K562 (cell line): ENCODE data around the gene ROR2. TPM values are rescaled to one million over a fixed set of nuclear protein-coding genes. Genes with fewer than 3 reads are reported as not detected.
A peak's percentile ranks its signal among the peaks of the same experiment; 100 is the strongest.

Experiments used
- ATAC-seq: fragments of 200-7000 bp; cut with Tn5 transposase; 3 replicates; pipeline ENCODE4 v1.9.1; 2020; ENCODE audit warnings: moderate library complexity
- BruUV-seq: library from RNA; stranded (reverse); fragments of 400-500 nt; replicated peaks from 2 replicates; lab custom pipeline; 2021; lab: Mats Ljungman, UMichigan
- CTCF ChIA-PET: fragments of 300-600 bp; formaldehyde crosslinking; extraction: SDS; loops from one replicate; lab custom pipeline; 2021; ENCODE audit warnings: low intra/inter-chr PET ratio; lab: Yijun Ruan, JAX
- POLR2A ChIA-PET: fragments of 300-600, 350-650 bp; sonication (Branson Sonifier 250); formaldehyde crosslinking; extraction: SDS; loops from one replicate; lab custom pipeline; 2021; ENCODE audit warnings: antibody characterized with exemption, inconsistent platforms; lab: Yijun Ruan, JAX
- DNase-seq, 4 experiments: peaks; one replicate each; pipeline versions ENCODE4 v3.0.0 to v3.0.0-alpha.2; 2011 to 2018; ENCODE audit warnings: low spot score in 3 of 4, mixed read lengths in 3 of 4; ENCODE audit errors: extremely low read depth in 1 of 4
- FAIRE-seq: peaks from 2 replicates; lab custom pipeline; 2011; peaks lifted over from hg19 to GRCh38; lab: Jason Lieb, UNC
- H2AFZ ChIP-seq: 2 replicates; pipeline ENCODE4 v1.6.0; 2011; ENCODE audit warnings: low read depth, low read length, control low read depth, inconsistent platforms
- H3K27ac ChIP-seq: fragments of 200-600 bp; 3 replicates; pipeline ENCODE4 v1.8.0; 2011; ENCODE audit warnings: low read depth, mild to moderate bottlenecking, control low read depth, inconsistent platforms, low read length, moderate library complexity, mixed read lengths; ENCODE audit errors: extremely low read depth
- H3K27me3 ChIP-seq, 2 experiments: fragments of 300-600 bp in 1 of 2; 2 replicates in 1 of 2; 3 replicates in 1 of 2; pipeline versions ENCODE4 v1.6.0 to v1.8.0; 2011; ENCODE audit warnings: inconsistent platforms in 2 of 2, low read length in 2 of 2, mild to moderate bottlenecking in 1 of 2, mixed read lengths in 1 of 2, moderate library complexity in 1 of 2; ENCODE audit not compliant: control insufficient read depth in 2 of 2, insufficient read depth in 2 of 2
- H3K36me3 ChIP-seq: fragments of 300-600 bp; 3 replicates; pipeline ENCODE4 v1.8.0; 2011; ENCODE audit warnings: mild to moderate bottlenecking, low read length, inconsistent platforms; ENCODE audit not compliant: control insufficient read depth, insufficient read depth
- H3K4me1 ChIP-seq, 2 experiments: fragments of 200-600 bp in 1 of 2; replicated peaks in 1 of 2; 2 replicates in 1 of 2; 3 replicates in 1 of 2; pipeline versions ENCODE4 v1.5.1 to v1.8.0; 2011; ENCODE audit warnings: inconsistent platforms in 2 of 2, low read length in 2 of 2, mild to moderate bottlenecking in 1 of 2, mixed read lengths in 1 of 2, moderate library complexity in 1 of 2; ENCODE audit not compliant: control insufficient read depth in 2 of 2, insufficient read depth in 2 of 2
- H3K4me2 ChIP-seq: 2 replicates; pipeline ENCODE4 v1.6.1; 2011; ENCODE audit warnings: low read length, control low read depth, inconsistent platforms, mixed read lengths; ENCODE audit not compliant: insufficient read depth
- H3K4me3 ChIP-seq: fragments of 200-600 bp; sonication (generic), shearing (Covaris generic); 2 replicates; pipeline ENCODE4 v1.5.1; 2016; ENCODE audit warnings: control low read depth, inconsistent platforms
- H3K79me2 ChIP-seq: fragments of 200-600 bp; 3 replicates; pipeline ENCODE4 v1.8.0; 2011; ENCODE audit warnings: low read length, inconsistent platforms; ENCODE audit not compliant: control insufficient read depth, insufficient read depth
- H3K9ac ChIP-seq, 2 experiments: 2 replicates each; pipeline versions ENCODE4 v1.6.0 to v1.6.1; 2011; ENCODE audit warnings: low read depth in 2 of 2, low read length in 2 of 2, control low read depth in 1 of 2, inconsistent platforms in 1 of 2, mild to moderate bottlenecking in 1 of 2, mixed read lengths in 1 of 2; ENCODE audit not compliant: insufficient read depth in 1 of 2
- H3K9me1 ChIP-seq: one replicate; pipeline ENCODE4 v1.6.0; 2011; ENCODE audit warnings: inconsistent platforms, mild to moderate bottlenecking, low read length, moderate library complexity; ENCODE audit not compliant: control insufficient read depth, insufficient read depth
- H3K9me3 ChIP-seq: replicated peaks from 2 replicates; pipeline ENCODE4 v1.5.1; 2011; ENCODE audit warnings: low read depth, low read length, inconsistent platforms; ENCODE audit not compliant: control insufficient read depth, insufficient read depth
- H4K20me1 ChIP-seq: replicated peaks from 2 replicates; pipeline ENCODE4 v1.6.1; 2011; ENCODE audit warnings: low read length, inconsistent platforms, mixed read lengths; ENCODE audit not compliant: control insufficient read depth, insufficient read depth
- ELF4 ChIP-seq: fragments of 450-650 bp; formaldehyde crosslinking; IDR thresholded peaks from 2 replicates; pipeline ENCODE4 v1.4.0; 2022; ENCODE audit warnings: missing genetic modification characterization
- FOXK1 ChIP-seq: sonication (generic); formaldehyde crosslinking; IDR thresholded peaks from 2 replicates; pipeline ENCODE4 v1.8.0; 2022; ENCODE audit warnings: missing genetic modification reagents, mild to moderate bottlenecking, borderline replicate concordance
- WGBS: fragments of 100-300 bp; shearing (Covaris generic); methylation state at CpG from one replicate; pipeline ENCODE4 v1.1.6; 2016; ENCODE audit warnings: low coverage, mixed read lengths; ENCODE audit not compliant: insufficient coverage; ENCODE audit errors: missing lambda C conversion rate; 5-methylcytosine and 5-hydroxymethylcytosine counted together
- in situ Hi-C: fragments of 300-500 bp; cut with MboI; formaldehyde crosslinking; loops from 4 replicates; pipeline ENCODE4 v1.15.0; 2018; ENCODE audit warnings: inconsistent platforms, mixed read lengths
- intact Hi-C: fragments of 100-400 bp; cut with micrococcal nuclease; formaldehyde crosslinking; loops from 2 replicates; pipeline ENCODE4 v1.14.2; 2022
- polyA plus RNA-seq, 8 experiments: library from polyadenylated mRNA; depleted of rRNA in 4 of 8; stranded (reverse) in 5 of 8; unstranded in 3 of 8; fragments of >200 nt; fragmentation: Nextera tagmentation in 2 of 8; fragmentation: Illumina TruSeq in 1 of 8; extraction: Ambion mirVana in 2 of 8; extraction: Trizol in 1 of 8; gene quantifications; 2 replicates each; pipeline versions ENCODE4 v1.2.1 to v1.2.3, GENCODE V29; 2011 to 2014; ENCODE audit warnings: inconsistent platforms in 1 of 8, missing spikeins in 1 of 8
- total RNA-seq, 7 experiments: library from RNA; depleted of rRNA in 6 of 7; stranded (reverse); fragments of >200 nt in 6 of 7; fragmentation: Illumina TruSeq in 2 of 7; extraction: Trizol in 2 of 7; gene quantifications; 2 replicates each; pipeline versions ENCODE4 v1.2.1 to v1.2.3, GENCODE V29; 2011 to 2021; ENCODE audit warnings: low replicate concordance in 1 of 7
- TF ChIP-seq, protein P1 (sequence below): fragments of 450-650 bp; formaldehyde crosslinking; conservative IDR thresholded peaks from 2 replicates; pipeline ENCODE4 v1.4.0; 2022; ENCODE audit warnings: mild to moderate bottlenecking, missing genetic modification characterization
- TF ChIP-seq, protein P2 (sequence below): IDR thresholded peaks from 2 replicates; pipeline ENCODE4 v1.6.1; 2016; ENCODE audit warnings: missing genetic modification characterization, missing compliant biosample characterization

ROR2 gene
- total and polyA plus RNA-seq, 9 of the 15 experiments (the other 6 are each of a cell fraction or from before 2014, with no cell fraction given), result 5.6 to 33.8 (median 15.3) TPM

DNA sequence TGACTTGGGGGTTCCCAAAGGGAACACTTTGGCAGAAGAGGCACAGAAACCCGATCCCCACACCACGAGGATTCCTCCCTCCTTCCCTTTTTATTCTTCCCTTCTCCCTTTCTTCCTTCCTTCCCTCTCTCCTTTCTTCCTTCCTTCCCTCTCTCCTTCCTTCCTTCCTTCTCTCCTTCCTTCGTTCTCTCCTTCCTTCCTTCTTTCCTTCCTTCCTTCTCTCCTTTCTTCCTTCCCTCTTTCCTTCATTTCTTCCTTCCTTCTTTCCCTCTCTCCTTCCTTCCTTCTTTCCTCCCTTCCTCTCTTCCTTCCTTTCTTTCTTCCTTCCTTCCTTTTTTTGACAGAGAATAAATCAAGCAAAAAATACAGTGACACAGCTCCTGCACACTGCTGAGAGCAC, 358.4 kb downstream of the ROR2 start:
- Histone ChIP-seq H3K9me3 (no peaks in the 10 kb centered on the region), H3K27me3 (peaks cover 12 to 31% of the 10 kb centered on the region in 2 experiments), H3K9ac (no peak overlapping the region), H3K36me3 (no peaks in the 10 kb centered on the region), H3K27ac (no peak overlapping the region), H2AFZ (no peak overlapping the region), H4K20me1 (no peaks in the 10 kb centered on the region), H3K4me2 (no peak overlapping the region), H3K79me2 (no peaks in the 10 kb centered on the region), H3K4me3 (no peak overlapping the region), H3K4me1 (no peaks in the 10 kb centered on the region), H3K9me1 (no peaks in the 10 kb centered on the region)
- BruUV-seq, result no TSS peak
- no peak for TF ChIP-seq FOXK1 (CRISPR knock-in tag)
- TF ChIP-seq, protein P1, sequence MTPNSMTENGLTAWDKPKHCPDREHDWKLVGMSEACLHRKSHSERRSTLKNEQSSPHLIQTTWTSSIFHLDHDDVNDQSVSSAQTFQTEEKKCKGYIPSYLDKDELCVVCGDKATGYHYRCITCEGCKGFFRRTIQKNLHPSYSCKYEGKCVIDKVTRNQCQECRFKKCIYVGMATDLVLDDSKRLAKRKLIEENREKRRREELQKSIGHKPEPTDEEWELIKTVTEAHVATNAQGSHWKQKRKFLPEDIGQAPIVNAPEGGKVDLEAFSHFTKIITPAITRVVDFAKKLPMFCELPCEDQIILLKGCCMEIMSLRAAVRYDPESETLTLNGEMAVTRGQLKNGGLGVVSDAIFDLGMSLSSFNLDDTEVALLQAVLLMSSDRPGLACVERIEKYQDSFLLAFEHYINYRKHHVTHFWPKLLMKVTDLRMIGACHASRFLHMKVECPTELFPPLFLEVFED (CRISPR knock-in tag), result 0 out of 2 replicates have a peak, but pooled peaks have one; percentile 42
- TF ChIP-seq, protein P2, sequence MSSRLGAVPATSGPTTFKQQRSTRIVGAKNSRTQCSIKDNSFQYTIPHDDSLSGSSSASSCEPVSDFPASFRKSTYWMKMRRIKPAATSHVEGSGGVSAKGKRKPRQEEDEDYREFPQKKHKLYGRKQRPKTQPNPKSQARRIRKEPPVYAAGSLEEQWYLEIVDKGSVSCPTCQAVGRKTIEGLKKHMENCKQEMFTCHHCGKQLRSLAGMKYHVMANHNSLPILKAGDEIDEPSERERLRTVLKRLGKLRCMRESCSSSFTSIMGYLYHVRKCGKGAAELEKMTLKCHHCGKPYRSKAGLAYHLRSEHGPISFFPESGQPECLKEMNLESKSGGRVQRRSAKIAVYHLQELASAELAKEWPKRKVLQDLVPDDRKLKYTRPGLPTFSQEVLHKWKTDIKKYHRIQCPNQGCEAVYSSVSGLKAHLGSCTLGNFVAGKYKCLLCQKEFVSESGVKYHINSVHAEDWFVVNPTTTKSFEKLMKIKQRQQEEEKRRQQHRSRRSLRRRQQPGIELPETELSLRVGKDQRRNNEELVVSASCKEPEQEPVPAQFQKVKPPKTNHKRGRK (tag), result peak; percentile 60; the same call in 1 of the 2 replicates
- 0 out of 2 replicates have a peak, but pooled peaks have one; percentile 22 for TF ChIP-seq ELF4 (CRISPR knock-in tag)
- POLR2A ChIA-PET, result no interaction called here
- WGBS, result 0% methylated on average over 1 of the region's 3 CpGs
- intact Hi-C loops, result no loop called here
- in situ Hi-C loops, result no loop called here
- CTCF ChIA-PET, result no interaction called here
- DNase-seq, result no peak
- ATAC-seq, result no peak
- no peak for FAIRE-seq
